Stimulated activated naive B cell treated with anti-CD40 and anti-IgM and Interleukin-4, amounts not matched to agents 10 μg/mL and 1 μg/mL and 100 μg/mL, for 72 hours (primary cell): Measurements from ENCODE around the gene SCYGR5.
A peak's percentile ranks its signal among the peaks of the same experiment; 100 is the strongest.

ENCODE experiments used
- ATAC-seq, 2 donors: fragments of 150-1000 bp; cut with Tn5 transposase; replicated peaks; 2 replicates each; pipeline ENCODE4 v1.10.0; 2021; ENCODE audit warnings: moderate library complexity in 1 of 2
- DNase-seq: peaks from one replicate; pipeline ENCODE4 v3.0.0; 2021
- H3K27ac Mint-ChIP-seq: one replicate; pipeline ENCODE4 v1.8.0; 2022; ENCODE audit warnings: mild to moderate bottlenecking, mixed read lengths
- H3K27me3 Mint-ChIP-seq, 2 donors: one replicate each; pipeline ENCODE4 v1.8.0; 2022; ENCODE audit warnings: mixed read lengths in 2 of 2
- H3K36me3 Mint-ChIP-seq, 2 donors: one replicate each; pipeline ENCODE4 v1.8.0; 2022; ENCODE audit warnings: mixed read lengths in 2 of 2, mild to moderate bottlenecking in 1 of 2
- H3K4me1 Mint-ChIP-seq, 2 donors: one replicate each; pipeline ENCODE4 v1.8.0; 2022; ENCODE audit warnings: mixed read lengths in 2 of 2, mild to moderate bottlenecking in 1 of 2
- H3K4me3 Mint-ChIP-seq, 2 donors: one replicate each; pipeline ENCODE4 v1.8.0; 2022; ENCODE audit warnings: mild to moderate bottlenecking in 2 of 2, mixed read lengths in 2 of 2, moderate library complexity in 1 of 2
- H3K9me3 Mint-ChIP-seq, 2 donors: one replicate each; pipeline ENCODE4 v1.8.0; 2022; ENCODE audit warnings: mixed read lengths in 2 of 2, mild to moderate bottlenecking in 1 of 2

SCYGR5 gene

DNA sequence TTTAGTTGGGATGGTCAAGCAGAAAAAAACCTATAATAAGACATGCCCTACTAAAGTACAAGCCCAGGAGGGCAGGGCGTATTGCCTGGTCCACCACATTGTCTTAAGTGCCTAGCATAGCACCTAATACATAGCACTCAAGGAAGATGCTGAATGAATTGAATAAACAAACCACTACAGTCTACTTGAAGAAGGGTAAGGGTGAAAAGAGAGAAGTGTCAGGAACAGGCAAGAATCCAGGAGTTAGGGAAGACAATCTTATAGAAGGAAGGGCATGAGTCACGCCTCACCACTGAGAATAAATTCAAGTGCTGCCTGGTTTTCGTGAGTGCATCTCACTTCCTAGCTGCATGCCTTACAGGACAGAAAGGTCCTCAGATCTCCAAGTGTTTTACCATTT, 37.4 kb downstream of the SCYGR5 start:
- ATAC-seq (no peak), DNase-seq (no peak)
- Mint-ChIP-seq H3K4me3 (no peak overlapping the region), H3K36me3 (no peaks in the 10 kb centered on the region), H3K27ac (no peak overlapping the region), H3K4me1 (no peaks in the 10 kb centered on the region), H3K27me3 (peaks cover 10 to 16% of the 10 kb centered on the region in 2 donors), H3K9me3 (no peaks in the 10 kb centered on the region)

DNA sequence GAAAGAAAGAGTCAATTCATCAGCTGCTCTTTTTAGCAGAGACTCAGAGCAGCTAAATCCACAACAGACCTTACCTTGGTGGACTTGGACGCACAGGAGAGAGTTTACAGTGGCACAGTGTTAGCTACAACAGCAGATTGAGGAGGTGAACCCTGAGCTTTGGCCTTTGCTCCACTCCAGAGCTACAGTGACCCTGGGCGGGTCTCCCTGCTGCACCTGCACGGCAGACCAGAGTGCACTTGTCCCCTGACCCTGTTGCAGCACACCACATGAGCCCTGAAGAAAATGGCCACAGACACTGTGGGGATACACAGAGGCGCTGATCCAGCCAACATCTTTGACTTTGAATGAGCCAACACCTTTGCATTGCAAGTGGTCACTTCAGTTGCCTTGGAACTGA, 40.3 kb downstream of the SCYGR5 start:
- no peak overlapping the region for H3K4me3 Mint-ChIP-seq
- H3K4me1 Mint-ChIP-seq: no peaks in the 10 kb centered on the region
- ATAC-seq (peak in 1 of 2 donors; percentile 19), DNase-seq (no peak)
- H3K27ac Mint-ChIP-seq: no peak overlapping the region
- H3K36me3 Mint-ChIP-seq: no peaks in the 10 kb centered on the region
- H3K27me3 Mint-ChIP-seq: peaks cover 10 to 11% of the 10 kb centered on the region in 2 donors
- no peaks in the 10 kb centered on the region for H3K9me3 Mint-ChIP-seq

DNA sequence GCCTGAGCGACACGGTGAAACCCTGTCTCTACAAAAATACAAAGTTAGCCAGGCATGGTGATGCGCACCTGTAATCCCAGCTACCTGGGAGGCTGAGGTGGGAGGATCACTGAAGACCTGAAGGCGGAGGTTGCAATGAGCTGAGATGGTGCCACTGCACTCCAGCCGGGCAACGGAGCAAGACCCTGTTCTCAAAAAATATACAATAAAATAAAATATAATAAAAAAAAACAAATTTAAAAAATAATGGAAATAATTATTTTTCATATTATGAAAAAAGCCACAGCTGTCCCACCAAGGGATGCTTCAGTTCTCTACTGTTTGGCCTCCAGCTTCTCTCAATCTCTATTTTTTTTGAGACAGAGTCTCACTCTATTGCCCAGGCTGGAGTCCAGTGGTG, 40.8 kb downstream of the SCYGR5 start:
- H3K4me3 Mint-ChIP-seq: no peak overlapping the region
- no peak for DNase-seq
- ATAC-seq: no peak
- H3K4me1 Mint-ChIP-seq: no peaks in the 10 kb centered on the region
- no peaks in the 10 kb centered on the region for H3K36me3 Mint-ChIP-seq
- peaks cover 10 to 11% of the 10 kb centered on the region in 2 donors for H3K27me3 Mint-ChIP-seq
- H3K27ac Mint-ChIP-seq: no peak overlapping the region
- H3K9me3 Mint-ChIP-seq: no peaks in the 10 kb centered on the region

DNA sequence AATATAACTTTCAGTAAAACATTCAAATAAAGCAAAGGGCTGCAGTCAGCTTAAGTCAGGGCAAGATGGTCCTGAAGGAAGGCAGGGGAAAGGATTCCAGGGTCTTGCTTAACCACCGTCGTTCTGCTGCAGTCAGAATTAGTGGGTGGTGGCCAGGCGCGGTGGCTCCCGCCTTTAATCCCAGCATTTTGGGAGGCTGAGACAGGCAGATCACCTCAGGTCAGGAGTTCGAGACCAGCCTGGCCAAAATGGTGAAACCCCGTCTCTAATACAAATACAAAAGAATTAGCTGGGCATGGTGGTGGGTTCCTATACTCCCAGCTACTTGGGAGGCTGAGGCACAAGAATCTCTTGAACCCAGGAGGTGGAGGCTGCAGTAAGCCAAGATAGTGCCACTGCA, 44.4 kb downstream of the SCYGR5 start:
- Mint-ChIP-seq H3K27ac (no peak overlapping the region), H3K9me3 (no peaks in the 10 kb centered on the region), H3K4me3 (no peak overlapping the region), H3K4me1 (no peaks in the 10 kb centered on the region), H3K36me3 (no peaks in the 10 kb centered on the region), H3K27me3 (peaks cover 3 to 4% of the 10 kb centered on the region in 2 donors)
- no peak for DNase-seq
- ATAC-seq: no peak

DNA sequence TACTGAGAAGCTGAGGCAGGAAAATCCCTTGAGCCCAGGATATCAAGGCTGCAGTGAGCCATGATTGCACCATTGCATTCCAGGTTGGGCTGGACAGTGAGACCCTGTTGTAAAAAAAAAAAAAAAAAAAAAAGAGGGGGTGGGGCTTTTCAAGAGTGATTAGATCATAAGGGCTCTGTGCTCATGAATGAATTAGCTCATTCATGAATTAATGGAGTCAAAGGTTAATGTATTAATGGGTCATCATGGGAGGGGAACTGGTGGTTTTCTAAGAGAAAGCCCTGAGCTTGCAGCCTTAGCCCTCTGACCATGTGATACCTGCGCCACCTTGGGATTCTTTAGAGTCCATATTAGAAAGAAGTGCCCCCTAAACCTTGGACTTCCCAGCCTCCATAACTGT, 46.7 kb downstream of the SCYGR5 start:
- ATAC-seq: no peak
- H3K4me1 Mint-ChIP-seq: peaks cover 2 to 7% of the 10 kb centered on the region in 2 donors
- H3K36me3 Mint-ChIP-seq: no peaks in the 10 kb centered on the region
- H3K27ac Mint-ChIP-seq: no peak overlapping the region
- H3K9me3 Mint-ChIP-seq: no peaks in the 10 kb centered on the region
- no peak for DNase-seq
- no peak overlapping the region for H3K4me3 Mint-ChIP-seq
- H3K27me3 Mint-ChIP-seq: peaks cover 10 to 14% of the 10 kb centered on the region in 2 donors

DNA sequence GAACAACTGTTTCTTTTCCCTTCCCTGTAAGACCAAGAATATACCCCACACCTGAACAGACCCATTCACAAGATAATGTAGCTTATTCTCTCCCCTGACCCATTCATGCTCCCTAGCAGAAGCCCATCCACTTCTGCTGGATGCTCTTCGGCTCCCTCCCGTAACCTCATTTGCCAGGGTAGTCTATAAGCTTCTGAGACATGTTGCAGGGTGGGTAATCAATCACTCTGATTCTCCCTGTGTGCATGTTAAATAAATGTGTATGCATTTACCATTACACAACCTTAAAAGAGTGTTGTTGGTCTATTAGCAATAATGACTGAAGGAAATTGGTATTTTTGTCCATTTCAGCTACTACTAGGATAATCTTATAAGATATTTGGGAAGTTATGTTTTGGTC, 49.9 kb downstream of the SCYGR5 start:
- ATAC-seq: no peak

More for the DNA sequence above, 49.9 kb downstream of the SCYGR5 start:
- DNase-seq: no peak
- H3K36me3 Mint-ChIP-seq: peaks cover 0 to 2% of the 10 kb centered on the region in 2 donors
- no peak overlapping the region for H3K27ac Mint-ChIP-seq
- H3K27me3 Mint-ChIP-seq: peaks cover 14 to 37% of the 10 kb centered on the region in 2 donors
- H3K9me3 Mint-ChIP-seq: no peaks in the 10 kb centered on the region
- no peak overlapping the region for H3K4me3 Mint-ChIP-seq
- H3K4me1 Mint-ChIP-seq: peaks cover 2 to 7% of the 10 kb centered on the region in 2 donors
